GM18519 (cell line): ENCODE data around the gene MLF2.

Source experiments
- ATAC-seq: cut with Tn5 transposase; IDR thresholded peaks from one replicate; pipeline ENCODE4 v1.9.1; 2021; ENCODE audit warnings: mild to moderate bottlenecking, moderate library complexity; ENCODE audit not compliant: unreplicated experiment, low FRiP score

Gene MLF2

DNA sequence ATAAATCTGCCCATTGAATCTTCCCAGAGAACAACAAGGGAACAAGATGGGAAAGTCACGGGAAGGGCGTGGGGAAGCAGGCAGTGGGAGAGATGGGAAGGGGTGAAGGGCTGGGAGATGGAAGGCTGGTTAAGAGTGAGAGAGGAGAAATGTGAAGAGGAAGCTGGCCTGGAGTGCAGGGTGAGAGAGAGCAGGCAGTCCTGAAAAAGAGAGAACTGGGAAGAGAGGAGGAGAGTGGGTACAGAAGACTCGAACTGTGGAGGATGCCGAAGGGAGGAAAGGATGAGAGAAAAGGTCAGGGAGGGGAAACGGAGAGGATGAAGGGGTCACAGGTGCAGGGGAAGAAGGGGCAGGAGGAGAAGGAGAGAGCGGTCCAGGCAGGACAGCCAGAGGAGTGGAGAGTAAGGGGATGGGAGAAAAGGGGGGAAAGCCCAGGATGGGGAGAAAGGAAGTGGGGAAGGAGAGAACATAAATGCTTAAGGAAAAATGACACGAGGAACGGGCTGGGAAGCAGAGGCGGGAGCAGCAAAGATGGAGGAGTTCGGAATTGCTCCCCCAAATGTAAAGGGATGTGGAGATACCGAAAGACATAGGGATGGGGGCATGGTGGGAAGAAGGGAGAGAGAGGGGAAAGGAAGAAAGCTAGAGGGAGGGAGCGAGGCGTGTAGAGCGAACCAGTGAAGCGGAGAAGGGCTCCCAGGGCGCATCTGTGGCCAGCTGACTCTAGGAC, 53.5 kb downstream of the MLF2 start:
- ATAC-seq: no peak

GRCh38 chr12:6698352-6699046, 54.4 kb downstream of the MLF2 start:
- ATAC-seq: no peak
